Raji (cell line): ENCODE data around the gene ENGASE.

Source experiments
- POLR2A ChIP-seq: IDR thresholded peaks from 2 replicates; pipeline ENCODE4 v1.6.1; 2011; ENCODE audit warnings: low read depth, low read length, control low read depth; ENCODE audit not compliant: insufficient read depth

Gene ENGASE

DNA sequence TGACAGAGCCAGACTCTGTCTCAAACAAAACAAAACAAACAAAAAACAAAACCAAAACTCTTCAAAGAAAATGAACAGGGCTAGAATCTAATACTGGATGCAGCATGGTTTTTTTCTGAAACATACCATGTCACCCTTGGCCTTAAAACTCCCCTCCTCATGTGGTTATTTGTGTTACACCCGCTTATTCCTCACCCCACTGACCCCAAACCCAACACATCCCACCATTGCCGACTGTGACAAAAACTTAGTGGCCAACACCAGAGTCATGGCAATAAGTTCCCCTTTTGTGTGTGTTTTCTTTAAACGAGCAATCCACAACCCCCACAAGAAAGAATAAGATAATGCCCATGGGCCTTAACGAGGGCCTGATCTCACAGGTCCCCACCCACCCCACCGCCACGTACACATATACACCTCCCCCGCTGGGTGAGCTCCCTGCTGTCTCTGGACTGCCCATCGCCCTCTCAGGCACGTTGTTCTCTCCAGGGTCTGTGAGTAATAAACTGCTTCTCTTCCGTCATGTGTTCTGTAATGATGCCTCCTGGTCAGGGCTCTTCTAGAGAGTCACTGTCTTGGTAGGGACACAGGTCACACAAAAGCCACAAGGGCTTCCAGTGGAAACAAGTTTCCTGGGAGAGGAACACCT, 16.8 kb upstream of the ENGASE start:
- no peak for TF ChIP-seq POLR2A

DNA sequence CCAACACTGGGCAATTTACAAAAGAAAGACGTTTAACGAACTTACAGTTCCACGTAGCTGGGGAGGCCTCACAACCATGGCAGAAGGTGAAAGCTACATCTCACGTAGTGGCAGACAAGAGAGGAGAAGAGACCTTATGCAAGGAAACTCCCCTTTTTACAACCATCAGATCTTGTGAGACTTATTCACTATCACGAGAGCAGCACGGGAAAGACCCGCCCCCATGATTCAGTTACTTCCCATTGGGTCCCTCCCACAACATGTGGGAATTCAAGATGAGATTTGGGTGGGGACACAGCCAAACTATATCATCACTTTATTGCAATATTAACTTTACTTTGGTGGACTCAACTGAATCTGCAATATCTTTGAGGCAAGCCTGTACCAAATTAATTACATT, 11.9 kb upstream of the ENGASE start:
- TF ChIP-seq POLR2A = no peak

DNA sequence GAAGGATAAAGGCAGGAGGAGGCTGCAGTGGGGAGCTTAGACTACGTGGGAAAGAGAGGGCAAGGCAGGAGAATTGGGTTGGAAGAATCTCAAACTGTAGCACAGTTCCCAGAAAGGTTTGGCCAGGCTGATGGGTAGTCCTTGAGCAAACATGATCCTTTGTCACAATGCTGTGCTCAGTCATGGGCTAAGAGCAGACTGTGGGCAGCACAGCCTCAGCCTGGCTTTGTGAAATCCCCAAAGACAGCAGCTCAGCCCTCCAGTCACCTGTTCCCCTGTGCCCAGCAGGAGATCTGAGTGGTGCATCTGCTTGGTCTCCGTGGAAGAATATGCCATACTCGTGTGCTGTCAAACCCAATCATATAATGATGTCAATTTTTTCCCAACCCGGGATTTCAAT, 10.6 kb upstream of the ENGASE start:
- TF ChIP-seq POLR2A = no peak

DNA sequence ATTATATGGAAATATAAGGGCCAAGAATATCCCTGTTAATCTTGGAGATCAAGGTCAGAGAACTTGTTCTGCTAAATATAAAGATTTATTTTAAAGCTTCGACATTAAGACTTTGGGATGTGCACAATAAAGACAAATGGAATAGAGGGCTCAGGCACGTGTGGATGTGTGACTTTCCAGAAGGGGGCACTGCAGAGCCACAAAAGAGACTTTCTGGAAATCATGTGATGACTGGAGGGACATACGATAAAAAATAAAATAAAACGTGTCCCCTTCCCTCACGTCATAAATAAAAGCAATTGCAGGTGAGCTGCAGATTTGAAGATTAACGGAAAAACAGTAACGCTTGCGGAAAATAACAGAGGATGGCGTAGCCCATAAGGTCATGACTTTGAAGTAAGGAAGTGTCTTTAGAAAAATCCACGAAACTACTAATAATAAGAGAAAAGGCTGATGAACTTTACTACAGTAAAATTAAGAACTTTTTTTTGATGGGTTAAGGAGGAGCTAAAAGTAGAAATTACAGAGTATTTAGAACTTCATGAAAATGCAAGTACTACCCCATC, 9.4 kb upstream of the ENGASE start:
- TF ChIP-seq POLR2A = no peak

DNA sequence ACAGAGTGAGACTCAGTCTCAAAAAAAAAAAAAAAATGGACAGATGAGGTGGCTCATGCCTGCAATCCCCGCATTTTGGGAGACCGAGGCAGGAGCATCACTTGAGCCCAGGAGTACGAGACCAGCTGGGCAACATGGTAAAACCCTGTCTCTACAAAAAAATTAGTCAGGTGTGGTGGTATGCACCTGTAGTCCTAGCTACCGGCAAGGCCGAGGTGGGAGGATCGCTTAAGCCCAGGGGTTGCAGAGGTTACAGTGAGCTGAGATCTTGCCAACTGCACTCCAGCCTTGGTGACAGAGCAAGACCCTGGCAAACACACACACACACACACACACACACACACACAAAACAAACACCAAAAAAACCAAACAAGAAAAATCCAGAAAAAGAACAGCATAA, 7.7 kb upstream of the ENGASE start:
- no peak for TF ChIP-seq POLR2A

DNA sequence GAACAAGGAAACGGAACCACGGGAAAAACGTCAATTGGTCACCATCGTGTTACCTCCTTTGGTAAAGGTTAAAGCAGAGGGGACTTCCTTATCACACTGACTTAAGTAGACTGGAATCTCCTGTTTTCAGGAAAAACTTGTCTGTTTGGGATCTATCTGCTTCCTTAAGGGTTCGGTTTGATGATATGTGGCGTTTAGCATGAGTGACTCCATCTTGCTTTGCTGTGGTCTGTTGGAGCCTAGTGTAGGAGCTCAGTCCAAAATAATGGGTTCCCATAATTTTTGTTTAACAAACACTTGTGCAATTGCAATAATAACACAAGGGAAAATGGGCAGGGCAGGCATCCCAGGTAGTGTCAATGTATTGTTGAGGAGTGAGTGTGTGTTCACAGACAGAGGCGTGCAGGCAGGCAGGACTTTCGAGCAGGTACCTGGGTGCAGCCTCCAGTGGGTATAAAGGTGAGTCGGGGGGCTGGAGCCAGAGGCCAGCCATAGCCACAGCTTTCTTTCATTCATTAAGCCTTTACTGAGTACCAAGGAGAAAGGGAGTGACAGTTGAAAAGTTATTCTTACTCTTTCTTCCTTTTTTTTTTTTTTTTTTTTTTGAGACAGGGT, 4.3 kb upstream of the ENGASE start:
- no peak for TF ChIP-seq POLR2A

DNA sequence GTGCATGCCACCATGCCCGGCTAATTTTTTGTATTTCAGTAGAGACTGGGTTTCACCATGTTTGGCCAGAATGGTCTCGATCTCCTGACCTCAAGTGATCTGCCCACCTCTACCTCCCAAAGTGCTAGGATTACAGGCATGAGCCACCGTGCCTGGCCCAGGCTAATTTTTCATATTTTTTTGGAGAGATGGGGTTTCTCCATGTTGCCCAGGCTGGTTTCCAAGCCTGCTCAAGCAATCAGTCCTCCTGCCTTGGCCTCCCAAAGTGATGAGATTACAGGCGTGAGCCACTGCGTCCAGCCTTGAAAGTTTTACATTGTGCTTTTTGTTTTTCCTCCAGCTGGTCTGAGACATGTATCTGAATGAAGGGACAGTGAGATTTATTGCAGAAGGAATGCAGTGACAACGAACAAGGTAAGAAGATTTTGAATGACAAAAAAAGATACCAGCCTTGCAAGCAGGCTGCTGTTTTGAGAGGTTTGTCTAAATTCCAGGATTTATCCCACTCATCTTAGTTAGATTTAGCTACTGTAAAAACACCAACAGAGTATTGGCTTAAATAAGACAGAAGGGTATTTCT, 3.4 kb upstream of the ENGASE start:
- TF ChIP-seq POLR2A = no peak

DNA sequence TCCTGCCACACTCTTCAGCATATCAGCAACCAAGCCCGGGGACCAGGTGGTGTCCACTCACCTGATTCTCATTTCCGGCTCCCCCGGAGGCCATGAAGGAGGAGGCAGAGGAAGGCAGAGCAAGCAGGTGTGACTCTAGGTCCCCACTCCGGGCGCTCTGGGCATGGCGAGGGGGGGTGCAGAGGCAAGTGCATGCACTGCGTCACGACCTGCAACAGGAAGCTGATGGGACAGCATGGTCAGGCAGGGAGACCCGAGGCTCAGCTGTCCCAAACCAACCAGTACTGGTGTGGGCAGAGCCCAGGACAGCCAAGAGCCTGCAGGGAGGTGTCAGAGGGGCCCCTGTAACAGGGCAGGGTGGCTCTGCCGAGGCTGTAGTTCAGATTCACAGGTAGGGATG, 2.1 kb upstream of the ENGASE start:
- TF ChIP-seq POLR2A = no peak

DNA sequence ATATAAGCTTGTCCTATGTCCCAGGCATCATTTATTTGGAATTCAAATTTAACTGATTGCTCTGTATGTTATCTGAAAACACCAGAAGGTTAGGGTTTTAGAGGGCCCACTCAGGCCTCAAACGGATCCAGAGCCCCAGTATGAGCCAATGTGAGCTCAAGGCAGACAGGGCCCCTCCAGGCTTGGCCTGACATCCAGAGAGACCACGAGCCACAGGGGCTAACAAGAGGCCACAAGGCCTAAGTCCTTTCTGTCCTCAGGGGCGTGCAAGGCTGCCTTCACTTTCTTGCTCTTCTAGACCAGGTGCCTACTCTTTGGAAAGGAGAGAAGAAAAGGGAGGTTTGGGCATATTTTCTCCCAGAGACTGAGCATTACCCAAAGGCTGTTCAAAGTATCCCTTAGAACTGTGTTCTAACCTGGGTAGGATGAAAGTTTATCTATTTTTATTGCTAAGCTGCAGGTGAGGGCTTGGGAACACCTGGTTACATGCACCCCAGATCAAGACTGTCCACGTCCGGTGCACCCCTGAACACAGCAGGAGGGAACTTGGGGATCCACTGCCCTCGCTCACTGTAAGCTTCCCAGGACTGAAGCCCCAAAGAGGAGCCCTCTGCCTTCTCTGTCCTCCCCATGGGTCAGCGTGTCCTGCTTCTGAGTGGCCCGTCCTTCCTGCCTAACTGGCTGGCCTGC, 1.5 kb upstream of the ENGASE start:
- TF ChIP-seq POLR2A = no peak

DNA sequence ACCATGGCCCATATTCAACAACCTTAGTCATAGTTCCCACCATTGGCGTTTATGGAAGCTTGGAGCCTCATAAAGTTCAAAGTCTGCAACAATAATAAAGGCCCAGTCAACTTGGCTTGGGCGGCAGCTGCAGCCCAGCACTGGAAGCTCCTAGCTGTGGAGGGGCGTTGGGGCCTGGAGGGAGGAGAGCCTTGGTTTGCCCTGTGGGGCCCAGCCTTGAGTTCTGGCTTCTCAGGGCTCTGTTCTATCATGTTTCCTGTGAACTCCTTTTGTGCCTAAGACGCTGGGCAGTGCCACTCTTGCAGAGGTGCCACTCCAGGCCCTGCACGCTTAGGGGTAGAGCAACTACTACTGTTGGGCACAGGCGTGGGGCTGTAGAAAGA, 927 bp upstream of the ENGASE start:
- no peak for TF ChIP-seq POLR2A

DNA sequence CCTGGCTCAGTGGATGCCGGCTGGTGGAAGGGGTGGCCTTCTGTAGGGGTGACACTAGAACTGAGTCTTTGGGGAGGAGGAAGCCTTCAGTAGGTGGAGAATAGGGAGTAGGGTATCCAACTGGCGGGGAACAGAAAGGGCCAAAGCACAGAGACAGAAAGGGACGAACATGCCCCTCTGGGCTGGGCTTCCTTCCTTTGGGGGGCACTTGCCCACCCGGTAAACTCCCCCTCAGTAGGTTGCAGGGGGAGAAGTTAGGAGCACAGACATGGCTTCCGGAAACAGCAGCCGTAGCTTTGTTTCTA, 774 bp downstream of the ENGASE start:
- no peak for TF ChIP-seq POLR2A

DNA sequence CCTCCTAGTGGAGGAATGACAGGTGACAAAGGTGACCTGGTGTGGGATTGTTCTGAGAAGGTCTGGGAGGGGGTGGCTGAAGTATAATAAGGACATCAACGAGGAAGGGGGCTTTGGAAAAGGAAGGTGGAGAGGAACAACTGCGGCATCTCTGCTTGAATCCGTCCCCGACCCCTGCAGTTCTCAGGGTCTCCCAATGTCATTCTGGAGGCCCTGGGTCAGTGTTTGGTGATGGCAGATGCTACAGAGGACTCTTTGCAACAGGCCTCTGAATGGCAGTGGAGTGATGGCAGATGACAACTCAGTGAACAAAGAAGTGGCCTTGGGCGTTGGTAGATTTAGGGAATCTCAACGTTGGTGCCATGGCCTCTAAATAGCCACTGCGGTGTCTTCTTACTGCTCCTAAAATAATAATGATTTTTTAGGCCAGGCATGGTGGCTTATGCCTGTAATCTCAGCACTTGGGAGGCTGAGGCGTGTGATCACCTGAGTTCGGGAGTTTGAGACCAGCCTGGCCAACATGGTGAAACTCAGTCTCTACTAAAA, 1.3 kb downstream of the ENGASE start:
- no peak for TF ChIP-seq POLR2A

DNA sequence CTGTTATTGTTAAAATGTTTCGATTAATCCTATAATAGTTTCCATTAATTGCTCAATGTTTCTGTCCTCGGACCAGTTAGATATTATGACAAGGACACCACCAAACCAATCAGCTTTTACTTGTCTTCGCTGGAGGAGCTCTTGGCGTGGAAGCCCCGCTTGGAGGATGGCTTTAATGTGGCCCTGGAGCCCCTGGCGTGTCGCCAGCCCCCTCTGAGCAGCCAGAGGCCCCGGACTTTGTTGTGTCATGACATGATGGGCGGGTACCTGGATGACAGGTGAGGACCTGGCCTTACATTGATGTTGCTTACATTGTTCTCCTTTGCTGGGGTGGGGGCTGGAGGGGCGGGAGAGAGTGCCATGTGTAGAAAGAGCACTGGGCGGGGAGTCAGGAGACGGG, 3.0 kb downstream of the ENGASE start:
- TF ChIP-seq POLR2A = no peak

DNA sequence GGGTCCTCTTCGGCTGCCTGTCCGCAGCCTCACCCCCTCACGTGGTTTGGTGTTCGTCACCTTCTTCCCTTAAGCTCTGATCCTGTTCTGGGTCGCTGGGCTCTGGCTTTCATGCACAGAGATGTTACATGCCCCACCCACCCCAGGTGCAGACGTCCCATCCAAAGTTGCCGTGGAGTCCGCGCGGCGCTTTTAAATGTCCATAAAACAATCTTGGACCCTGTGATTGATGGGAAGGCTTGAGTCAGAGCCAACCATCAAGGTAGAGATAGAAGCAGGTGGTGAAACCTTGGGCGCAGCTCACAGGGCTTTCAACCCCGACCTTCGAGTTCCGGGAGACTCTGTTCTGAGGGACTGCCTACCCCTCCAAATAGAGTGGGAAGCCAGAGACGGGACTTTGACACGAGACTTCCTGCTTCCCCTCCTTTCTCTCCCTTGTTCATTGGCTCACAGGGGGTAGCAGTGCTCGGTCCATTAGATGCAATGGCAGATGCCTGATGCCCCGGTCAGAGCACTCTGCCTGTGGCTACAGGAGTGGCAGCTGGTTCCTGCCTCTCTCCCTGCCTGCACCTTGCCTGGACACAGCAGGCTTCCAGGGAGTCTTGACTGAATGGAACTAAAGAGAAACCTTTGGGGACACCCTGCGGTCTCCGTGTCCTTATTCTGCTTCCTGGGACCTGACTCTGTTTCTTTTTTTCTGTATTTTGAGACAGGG, 4.0 kb downstream of the ENGASE start:
- no peak for TF ChIP-seq POLR2A

DNA sequence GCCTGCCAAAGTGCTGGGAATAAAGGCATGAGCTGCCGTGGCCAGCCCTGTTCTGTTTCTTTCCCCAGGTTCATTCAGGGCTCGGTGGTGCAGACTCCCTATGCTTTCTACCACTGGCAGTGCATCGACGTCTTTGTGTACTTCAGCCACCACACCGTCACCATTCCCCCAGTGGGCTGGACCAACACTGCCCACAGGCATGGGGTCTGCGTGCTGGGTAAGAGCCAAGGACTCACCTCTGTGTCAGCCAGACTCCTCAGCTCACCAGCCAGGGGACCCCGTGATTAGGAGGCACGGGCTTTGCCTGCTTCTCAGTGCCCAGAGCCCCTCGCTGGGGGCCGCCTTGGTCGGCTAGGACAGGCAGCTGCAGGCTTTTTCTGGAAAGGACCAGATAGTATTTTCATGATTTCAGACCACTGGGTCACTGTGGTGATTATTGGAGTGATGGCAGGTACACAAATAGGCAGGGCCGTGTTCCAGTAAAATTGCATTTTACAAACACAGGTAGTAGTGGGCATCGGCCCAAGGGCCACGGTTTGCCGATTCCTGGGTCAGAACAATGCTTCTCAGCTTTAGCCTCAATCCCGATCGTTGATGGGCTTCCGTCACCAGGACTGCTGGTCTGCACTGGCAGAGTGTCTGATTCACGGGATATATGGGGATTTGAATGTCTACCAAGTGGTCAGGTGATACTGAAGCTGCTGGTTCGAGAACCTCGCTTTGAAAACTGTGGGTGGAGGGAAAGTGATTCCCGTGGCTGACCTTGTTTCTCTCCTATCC, 5.0 kb downstream of the ENGASE start:
- TF ChIP-seq POLR2A = no peak

DNA sequence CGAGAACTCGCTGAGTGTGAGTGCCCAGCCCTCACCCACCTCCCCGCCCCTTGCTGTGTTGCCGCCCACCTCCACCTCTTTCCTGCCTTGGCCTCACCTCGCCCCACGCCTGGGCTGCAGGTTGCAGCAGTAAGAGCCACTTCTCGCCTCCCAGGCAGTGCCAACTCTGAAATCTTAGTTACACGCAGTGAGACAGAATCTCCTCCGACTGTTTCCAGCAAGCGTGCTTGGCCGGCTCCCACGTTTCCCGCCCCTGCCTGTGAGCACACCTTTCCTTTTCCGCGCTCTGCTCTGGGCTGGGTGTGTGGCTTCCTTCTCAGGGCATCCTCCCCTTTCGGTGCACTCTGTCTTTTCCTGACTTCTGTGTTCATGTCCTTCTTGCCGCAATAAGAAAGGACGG, 5.7 kb downstream of the ENGASE start:
- no peak for TF ChIP-seq POLR2A
